C1 segment of cervical spinal cord (tissue), 14 donors: ENCODE results near the gene VCPKMT.
"Not testable (repeated sequence)": the region's sequence is repeated elsewhere in the genome, so short reads cannot be mapped to it uniquely, and the experiment has no call there.

Experiments
- DNase-seq, 14 donors: peaks; one replicate each; lab custom pipeline; 2025; lab: John Stamatoyannopoulos, UW

VCPKMT gene

GRCh38 chr14:50092006-50092555, 24.3 kb downstream of the VCPKMT start:
- no peak for DNase-seq

GRCh38 chr14:50091240-50091913, 25.0 kb downstream of the VCPKMT start:
- DNase-seq, result peak in 1 of 14 donors; percentile 8

GRCh38 chr14:50089208-50089607, 27.2 kb downstream of the VCPKMT start:
- no peak for DNase-seq

GRCh38 chr14:50088731-50089130, 27.6 kb downstream of the VCPKMT start:
- no peak for DNase-seq

- DNase-seq, result no peak
Observed at GRCh38 chr14:50088117-50088515, 28.3 kb downstream of the VCPKMT start.

- no peak for DNase-seq
Observed at GRCh38 chr14:50087341-50088116, 28.8 kb downstream of the VCPKMT start.

GRCh38 chr14:50086321-50086711, 30.1 kb downstream of the VCPKMT start:
- no peak for DNase-seq

GRCh38 chr14:50085570-50086320, 30.6 kb downstream of the VCPKMT start:
- no peak for DNase-seq

GRCh38 chr14:50084666-50085065, 31.7 kb downstream of the VCPKMT start:
- no peak for DNase-seq

- no peak for DNase-seq
Observed at GRCh38 chr14:50083467-50084337, 32.7 kb downstream of the VCPKMT start.

GRCh38 chr14:50082784-50083466, 33.4 kb downstream of the VCPKMT start:
- DNase-seq, result no peak

- no peak for DNase-seq
Observed at GRCh38 chr14:50082308-50082742, 34.0 kb downstream of the VCPKMT start.

GRCh38 chr14:50079103-50079502, 37.3 kb downstream of the VCPKMT start:
- DNase-seq, result not testable (repeated sequence)

- DNase-seq, result not testable (repeated sequence)
Observed at GRCh38 chr14:50073663-50074062, 42.7 kb downstream of the VCPKMT start.

GRCh38 chr14:50072395-50072794, 44.0 kb downstream of the VCPKMT start:
- no peak for DNase-seq

GRCh38 chr14:50070840-50071548, 45.4 kb downstream of the VCPKMT start:
- DNase-seq, result no peak

- DNase-seq, result no peak
Observed at GRCh38 chr14:50070230-50070629, 46.1 kb downstream of the VCPKMT start.

- DNase-seq, result no peak
Observed at GRCh38 chr14:50069325-50069724, 47.0 kb downstream of the VCPKMT start.

GRCh38 chr14:50068496-50068895, 47.9 kb downstream of the VCPKMT start:
- no peak for DNase-seq
